Measurements from ENCODE around the gene NUP62. TPM values are rescaled to one million over a fixed set of nuclear protein-coding genes. Genes with fewer than 3 reads are reported as not detected.

The NUP62 gene
- total RNA-seq, 2 experiments from 2014 or later, result 113 to 119 TPM

DNA sequence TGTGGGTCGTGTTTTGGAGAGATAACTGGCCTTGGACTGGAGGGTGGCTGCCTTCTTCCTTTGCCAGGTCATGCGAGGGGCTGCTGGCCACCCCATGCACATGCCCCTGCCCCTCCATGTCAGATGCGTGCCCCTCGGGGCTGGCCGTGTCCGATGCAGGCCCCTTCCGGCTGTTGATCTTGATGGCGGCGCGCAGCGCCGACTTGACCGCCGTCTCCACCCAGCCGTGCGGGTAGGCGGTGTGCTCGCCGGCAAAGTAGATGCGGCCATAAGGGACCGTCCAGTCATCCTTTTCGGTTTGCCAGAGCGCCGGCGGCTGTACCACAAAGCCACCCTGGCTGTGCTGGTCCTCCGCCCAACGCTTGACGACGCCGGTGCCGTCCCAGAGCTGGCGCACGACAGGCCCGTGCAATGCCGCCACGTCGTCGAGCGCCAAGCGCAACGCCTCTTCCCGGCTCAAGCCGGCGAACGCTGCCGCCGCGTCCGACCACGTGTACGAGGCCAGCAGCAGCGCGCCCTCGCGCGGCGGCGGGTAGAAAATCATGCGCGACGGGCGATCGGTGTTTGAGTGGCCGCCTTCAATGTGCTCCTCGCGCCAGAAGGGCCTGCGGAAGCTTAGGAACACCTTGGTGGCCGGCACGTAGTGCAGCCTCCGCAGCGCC, 39.5 kb downstream of the NUP62 start:
- ChIA-PET POLR2A (interaction anchor here (0.9 to 8.9 kb wide), 5 partner anchors 11 to 38 kb away, joined by 3 to 48 read pairs (median 3); partner anchors contain the start of genes AKT1S1, ATF5 and NUP62), CTCF (interaction anchor here (1.1 to 2.7 kb wide), 7 partner anchors 9 to 25 kb away, joined by 4 to 10 read pairs (median 6); no protein-coding TSS in a partner anchor)
- TF ChIP-seq, protein P1, sequence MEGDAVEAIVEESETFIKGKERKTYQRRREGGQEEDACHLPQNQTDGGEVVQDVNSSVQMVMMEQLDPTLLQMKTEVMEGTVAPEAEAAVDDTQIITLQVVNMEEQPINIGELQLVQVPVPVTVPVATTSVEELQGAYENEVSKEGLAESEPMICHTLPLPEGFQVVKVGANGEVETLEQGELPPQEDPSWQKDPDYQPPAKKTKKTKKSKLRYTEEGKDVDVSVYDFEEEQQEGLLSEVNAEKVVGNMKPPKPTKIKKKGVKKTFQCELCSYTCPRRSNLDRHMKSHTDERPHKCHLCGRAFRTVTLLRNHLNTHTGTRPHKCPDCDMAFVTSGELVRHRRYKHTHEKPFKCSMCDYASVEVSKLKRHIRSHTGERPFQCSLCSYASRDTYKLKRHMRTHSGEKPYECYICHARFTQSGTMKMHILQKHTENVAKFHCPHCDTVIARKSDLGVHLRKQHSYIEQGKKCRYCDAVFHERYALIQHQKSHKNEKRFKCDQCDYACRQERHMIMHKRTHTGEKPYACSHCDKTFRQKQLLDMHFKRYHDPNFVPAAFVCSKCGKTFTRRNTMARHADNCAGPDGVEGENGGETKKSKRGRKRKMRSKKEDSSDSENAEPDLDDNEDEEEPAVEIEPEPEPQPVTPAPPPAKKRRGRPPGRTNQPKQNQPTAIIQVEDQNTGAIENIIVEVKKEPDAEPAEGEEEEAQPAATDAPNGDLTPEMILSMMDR (IDR thresholded peaks at IDR 0.05), result peak; percentile 87
- H3K4me3 Mint-ChIP-seq, result peak overlapping the region; percentile 68
- peak overlapping the region; percentile 76 for H3K27ac Mint-ChIP-seq
- no peaks in the 10 kb centered on the region for H3K9me3 Mint-ChIP-seq
- H3K36me3 Mint-ChIP-seq (ENCODE audit: low read depth), result peaks cover 15% of the 10 kb centered on the region
- peak; percentile 83 for DNase-seq
- peaks cover 31% of the 10 kb centered on the region for H3K4me1 Mint-ChIP-seq (ENCODE audit: low read depth)
- ATAC-seq, result peak; percentile 68
- intact Hi-C loops (cut with micrococcal nuclease), result no loop called here
- H3K27me3 Mint-ChIP-seq, result no peaks in the 10 kb centered on the region

DNA sequence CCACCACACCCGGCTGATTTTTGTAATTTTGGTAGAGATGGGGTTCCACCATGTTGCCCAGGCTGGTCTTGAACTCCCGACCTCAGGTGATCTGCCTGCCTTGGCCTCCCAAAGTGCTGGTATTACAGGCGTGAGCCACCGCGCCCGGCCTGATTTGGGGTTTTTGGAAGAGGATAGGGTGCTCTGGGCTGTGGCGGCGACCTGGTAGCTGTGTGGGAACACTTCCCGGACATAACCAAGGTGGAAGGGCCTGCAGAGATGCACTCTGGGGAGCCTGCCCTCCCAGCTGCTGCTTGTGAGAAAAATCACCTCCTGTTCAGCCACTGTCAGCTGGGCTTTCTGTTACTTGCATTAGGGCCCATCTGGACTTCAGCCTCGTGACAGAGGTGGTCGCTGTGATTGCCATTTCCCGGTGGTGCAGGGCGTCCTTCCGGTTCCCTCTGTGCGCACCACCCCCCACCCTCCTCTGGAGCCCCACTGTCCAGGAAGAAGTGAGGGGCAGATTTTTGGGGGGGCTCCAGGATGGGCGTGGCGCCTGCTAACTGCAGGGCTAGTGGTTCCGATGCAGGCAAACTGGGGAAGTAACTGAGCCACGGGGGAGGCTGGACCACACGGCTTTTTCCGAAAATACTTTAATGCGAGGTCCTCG, 40.1 kb downstream of the NUP62 start:
- ATAC-seq, result no peak
- Mint-ChIP-seq H3K27ac (no peak overlapping the region), H3K4me3 (no peak overlapping the region), H3K4me1 (ENCODE audit: low read depth) (peaks cover 28% of the 10 kb centered on the region), H3K36me3 (ENCODE audit: low read depth) (peaks cover 20% of the 10 kb centered on the region), H3K27me3 (no peaks in the 10 kb centered on the region), H3K9me3 (no peaks in the 10 kb centered on the region)
- TF ChIP-seq, protein P1 (IDR thresholded peaks at IDR 0.05), result no peak
- intact Hi-C loops (cut with micrococcal nuclease), result no loop called here
- DNase-seq, result no peak
- ChIA-PET POLR2A (interaction anchor here (1.2 to 8.9 kb wide), 4 partner anchors 10 to 40 kb away, joined by 3 to 48 read pairs (median 8); partner anchors contain the start of genes AKT1S1, ATF5 and NUP62), CTCF (interaction anchor here (1.1 to 2.7 kb wide), 8 partner anchors 9 to 25 kb away, joined by 4 to 10 read pairs (median 4); partner anchors contain the start of genes AKT1S1 and TBC1D17)

DNA sequence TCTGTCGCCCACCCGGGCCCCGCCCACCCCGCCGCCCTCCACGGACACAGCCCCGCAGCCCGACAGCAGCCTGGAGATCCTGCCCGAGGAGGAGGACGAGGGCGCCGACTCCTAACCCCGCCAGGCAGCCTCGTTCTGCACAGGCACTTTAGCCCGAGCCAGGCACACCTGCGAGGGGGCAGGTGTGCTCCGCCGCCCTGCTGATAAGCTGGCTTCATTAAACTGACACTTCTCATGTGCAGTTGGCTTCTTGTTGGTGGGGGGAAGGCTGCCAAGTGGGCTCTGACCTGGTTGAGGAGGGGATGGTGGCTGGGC, 40.8 kb downstream of the NUP62 start:
- ChIA-PET CTCF (interaction anchor here (1.1 to 1.3 kb wide), 2 partner anchors 9 to 11 kb away, joined by 4 read pairs; partner anchors contain the start of genes AKT1S1 and TBC1D17), POLR2A (interaction anchor here (1.0 to 1.6 kb wide), 2 partner anchors 14 to 41 kb away, joined by 4 to 7 read pairs; partner anchors contain the start of genes ATF5 and NUP62)
- no peak for DNase-seq
- TF ChIP-seq, protein P1 (IDR thresholded peaks at IDR 0.05), result no peak
- Mint-ChIP-seq H3K4me1 (ENCODE audit: low read depth) (peaks cover 24% of the 10 kb centered on the region), H3K9me3 (no peaks in the 10 kb centered on the region), H3K27ac (no peak overlapping the region), H3K4me3 (no peak overlapping the region), H3K36me3 (ENCODE audit: low read depth) (peaks cover 23% of the 10 kb centered on the region), H3K27me3 (no peaks in the 10 kb centered on the region)
- intact Hi-C loops (cut with micrococcal nuclease), result no loop called here
- ATAC-seq, result no peak

- TF ChIP-seq, protein P1 (IDR thresholded peaks at IDR 0.05), result no peak
- Mint-ChIP-seq H3K4me1 (ENCODE audit: low read depth) (peaks cover 20% of the 10 kb centered on the region), H3K4me3 (no peak overlapping the region), H3K27ac (no peak overlapping the region), H3K9me3 (no peaks in the 10 kb centered on the region), H3K36me3 (ENCODE audit: low read depth) (peaks cover 28% of the 10 kb centered on the region), H3K27me3 (no peaks in the 10 kb centered on the region)
- intact Hi-C loops (cut with micrococcal nuclease), result no loop called here
- ChIA-PET POLR2A (interaction anchor here (1.0 to 1.6 kb wide), 2 partner anchors 13 to 41 kb away, joined by 4 to 7 read pairs; partner anchors contain the start of genes ATF5 and NUP62), CTCF (interaction anchor here (1.1 to 1.3 kb wide), 2 partner anchors 10 to 11 kb away, joined by 4 read pairs; partner anchors contain the start of genes AKT1S1 and TBC1D17)
- ATAC-seq (no peak), DNase-seq (no peak)
These were observed 41.4 kb downstream of the NUP62 start for GRCh38 chr19:49887665-49888509.
